ENCODE results near the gene CD82. TPM values are rescaled to one million over a fixed set of nuclear protein-coding genes. Genes with fewer than 3 reads are reported as not detected.
"Not testable (repeated sequence)": the region's sequence is repeated elsewhere in the genome, so short reads cannot be mapped to it uniquely, and the experiment has no call there.

The CD82 gene
- total RNA-seq, 1 donor from 2014 or later = 16.1 TPM

- no peaks in the 10 kb centered on the region for H3K36me3 Mint-ChIP-seq (ENCODE audit: low read depth, unreplicated experiment)
- peak; percentile 97 for TF ChIP-seq CTCF (IDR thresholded peaks at IDR 0.05; ENCODE audit: unreplicated experiment)
- H3K4me3 Mint-ChIP-seq (ENCODE audit: unreplicated experiment) = no peak overlapping the region
- no peaks in the 10 kb centered on the region for H3K4me1 Mint-ChIP-seq (ENCODE audit: unreplicated experiment)
- H3K27ac Mint-ChIP-seq (ENCODE audit: unreplicated experiment) = no peak overlapping the region
- no peaks in the 10 kb centered on the region for H3K9me3 Mint-ChIP-seq (ENCODE audit: unreplicated experiment)
- H3K27me3 Mint-ChIP-seq (ENCODE audit: unreplicated experiment) = no peaks in the 10 kb centered on the region
- DNase-seq (ENCODE audit: low spot score) = peak; percentile 82
Measured at GRCh38 chr11:44538375-44539054, 26.9 kb upstream of the CD82 start.

GRCh38 chr11:44539971-44540370 lies 25.5 kb upstream of the CD82 start:
- H3K27me3 Mint-ChIP-seq (ENCODE audit: unreplicated experiment) = no peaks in the 10 kb centered on the region

GRCh38 chr11:44540667-44541066 lies 24.8 kb upstream of the CD82 start:
- H3K4me3 Mint-ChIP-seq (ENCODE audit: unreplicated experiment) = no peak overlapping the region
- H3K27ac Mint-ChIP-seq (ENCODE audit: unreplicated experiment) = no peak overlapping the region
- no peaks in the 10 kb centered on the region for H3K27me3 Mint-ChIP-seq (ENCODE audit: unreplicated experiment)
- DNase-seq (ENCODE audit: low spot score) = no peak
- no peaks in the 10 kb centered on the region for H3K4me1 Mint-ChIP-seq (ENCODE audit: unreplicated experiment)
- no peak for TF ChIP-seq CTCF (IDR thresholded peaks at IDR 0.05; ENCODE audit: unreplicated experiment)
- no peaks in the 10 kb centered on the region for H3K36me3 Mint-ChIP-seq (ENCODE audit: low read depth, unreplicated experiment)
- H3K9me3 Mint-ChIP-seq (ENCODE audit: unreplicated experiment) = no peaks in the 10 kb centered on the region

More at GRCh38 chr11:44539971-44540370, 25.5 kb upstream of the CD82 start:
- Mint-ChIP-seq H3K36me3 (ENCODE audit: low read depth, unreplicated experiment) (no peaks in the 10 kb centered on the region), H3K27ac (ENCODE audit: unreplicated experiment) (no peak overlapping the region), H3K9me3 (ENCODE audit: unreplicated experiment) (no peaks in the 10 kb centered on the region), H3K4me3 (ENCODE audit: unreplicated experiment) (no peak overlapping the region), H3K4me1 (ENCODE audit: unreplicated experiment) (no peaks in the 10 kb centered on the region)
- no peak for DNase-seq (ENCODE audit: low spot score)
- TF ChIP-seq CTCF (IDR thresholded peaks at IDR 0.05; ENCODE audit: unreplicated experiment) = no peak

- H3K4me1 Mint-ChIP-seq (ENCODE audit: unreplicated experiment) = no peaks in the 10 kb centered on the region
- no peak for TF ChIP-seq CTCF (IDR thresholded peaks at IDR 0.05; ENCODE audit: unreplicated experiment)
- H3K27ac Mint-ChIP-seq (ENCODE audit: unreplicated experiment) = no peak overlapping the region
- H3K9me3 Mint-ChIP-seq (ENCODE audit: unreplicated experiment) = no peaks in the 10 kb centered on the region
- no peaks in the 10 kb centered on the region for H3K27me3 Mint-ChIP-seq (ENCODE audit: unreplicated experiment)
- no peak overlapping the region for H3K4me3 Mint-ChIP-seq (ENCODE audit: unreplicated experiment)
- DNase-seq (ENCODE audit: low spot score) = no peak
- no peaks in the 10 kb centered on the region for H3K36me3 Mint-ChIP-seq (ENCODE audit: low read depth, unreplicated experiment)
Measured at GRCh38 chr11:44542372-44542771, 23.1 kb upstream of the CD82 start.

- not testable (repeated sequence) for H3K4me3 Mint-ChIP-seq (ENCODE audit: unreplicated experiment); H3K27ac Mint-ChIP-seq (ENCODE audit: unreplicated experiment); H3K4me1 Mint-ChIP-seq (ENCODE audit: unreplicated experiment); H3K9me3 Mint-ChIP-seq (ENCODE audit: unreplicated experiment); DNase-seq (ENCODE audit: low spot score); H3K27me3 Mint-ChIP-seq (ENCODE audit: unreplicated experiment); H3K36me3 Mint-ChIP-seq (ENCODE audit: low read depth, unreplicated experiment)
Measured at GRCh38 chr11:44546984-44547383, 18.5 kb upstream of the CD82 start.

- H3K27ac Mint-ChIP-seq (ENCODE audit: unreplicated experiment); H3K4me3 Mint-ChIP-seq (ENCODE audit: unreplicated experiment); H3K4me1 Mint-ChIP-seq (ENCODE audit: unreplicated experiment); H3K9me3 Mint-ChIP-seq (ENCODE audit: unreplicated experiment); H3K36me3 Mint-ChIP-seq (ENCODE audit: low read depth, unreplicated experiment); H3K27me3 Mint-ChIP-seq (ENCODE audit: unreplicated experiment); DNase-seq (ENCODE audit: low spot score): not testable (repeated sequence)
Measured at GRCh38 chr11:44547534-44547933, 17.9 kb upstream of the CD82 start.
